Lower lobe of right lung (tissue), 2 donors: ENCODE results near the gene LGALS1. TPM values are rescaled to one million over a fixed set of nuclear protein-coding genes. Genes with fewer than 3 reads are reported as not detected.

Experiments
- ATAC-seq, 2 donors: fragments of 200-7000 bp; cut with Tn5 transposase; one replicate each; pipeline ENCODE4 v1.9.1; 2020 to 2022; ENCODE audit warnings: mild to moderate bottlenecking in 2 of 2, moderate library complexity in 2 of 2
- DNase-seq: peaks from one replicate; pipeline ENCODE4 v3.0.0-alpha.2; 2020
- H3K27ac ChIP-seq: fragments of 200-600 bp; one replicate; pipeline ENCODE4 v1.8.0; 2022
- H3K27me3 ChIP-seq: fragments of 200-600 bp; one replicate; pipeline ENCODE4 v1.8.0; 2022; ENCODE audit warnings: low read depth
- H3K36me3 ChIP-seq: fragments of 200-600 bp; one replicate; pipeline ENCODE4 v1.8.0; 2022; ENCODE audit warnings: mild to moderate bottlenecking
- H3K4me1 ChIP-seq: fragments of 200-600 bp; one replicate; pipeline ENCODE4 v1.8.0; 2022
- H3K4me3 ChIP-seq: fragments of 200-600 bp; one replicate; pipeline ENCODE4 v1.8.0; 2022; ENCODE audit warnings: mild to moderate bottlenecking
- H3K9me3 ChIP-seq: fragments of 200-600 bp; one replicate; pipeline ENCODE4 v1.8.0; 2022
- intact Hi-C: fragments of 100-400 bp; cut with DNase I; formaldehyde crosslinking; loops from one replicate; pipeline ENCODE4 v1.11.0; 2022
- total RNA-seq: library from RNA; stranded (reverse); fragmentation: NEBNext Ultra II Directional; extraction: Animal tissue kit (Norgen Biotek cat#: 25700); gene quantifications from one replicate; pipeline ENCODE4 v1.2.1, GENCODE V29; 2021
- TF ChIP-seq, protein P1 (sequence below): fragments of 200-600 bp; IDR thresholded peaks from one replicate; pipeline ENCODE4 v1.8.0; 2022; ENCODE audit warnings: antibody characterized with exemption, mild to moderate bottlenecking
- donor health status: DM: no; HTN: yes; CAD: no; lungs with severe emphysema.

The LGALS1 gene
- total RNA-seq, 1 donor from 2014 or later, result 425 TPM

DNA sequence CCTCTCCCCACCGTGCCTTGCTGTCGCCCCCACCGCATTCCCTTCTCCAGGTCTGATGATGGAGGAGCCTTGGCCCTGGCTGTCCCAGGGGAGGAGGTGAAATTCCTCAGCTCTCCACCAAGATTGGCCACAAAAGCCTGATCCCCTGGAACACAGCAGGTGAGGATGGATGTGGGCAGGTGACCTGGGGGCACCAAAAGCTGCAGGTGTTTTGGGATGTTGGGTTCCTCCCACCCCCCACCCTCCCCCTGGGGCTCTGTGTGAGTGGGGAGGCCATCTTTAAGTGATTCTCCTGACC is 22.1 kb downstream of the LGALS1 start:
- no peak for ATAC-seq
- intact Hi-C loops, result no loop called here
- Histone ChIP-seq H3K36me3 (peaks cover 22% of the 10 kb centered on the region), H3K4me3 (no peak overlapping the region), H3K9me3 (no peaks in the 10 kb centered on the region), H3K27ac (no peak overlapping the region), H3K4me1 (peaks cover 19% of the 10 kb centered on the region), H3K27me3 (no peaks in the 10 kb centered on the region)
- no peak for DNase-seq
- TF ChIP-seq, protein P1, sequence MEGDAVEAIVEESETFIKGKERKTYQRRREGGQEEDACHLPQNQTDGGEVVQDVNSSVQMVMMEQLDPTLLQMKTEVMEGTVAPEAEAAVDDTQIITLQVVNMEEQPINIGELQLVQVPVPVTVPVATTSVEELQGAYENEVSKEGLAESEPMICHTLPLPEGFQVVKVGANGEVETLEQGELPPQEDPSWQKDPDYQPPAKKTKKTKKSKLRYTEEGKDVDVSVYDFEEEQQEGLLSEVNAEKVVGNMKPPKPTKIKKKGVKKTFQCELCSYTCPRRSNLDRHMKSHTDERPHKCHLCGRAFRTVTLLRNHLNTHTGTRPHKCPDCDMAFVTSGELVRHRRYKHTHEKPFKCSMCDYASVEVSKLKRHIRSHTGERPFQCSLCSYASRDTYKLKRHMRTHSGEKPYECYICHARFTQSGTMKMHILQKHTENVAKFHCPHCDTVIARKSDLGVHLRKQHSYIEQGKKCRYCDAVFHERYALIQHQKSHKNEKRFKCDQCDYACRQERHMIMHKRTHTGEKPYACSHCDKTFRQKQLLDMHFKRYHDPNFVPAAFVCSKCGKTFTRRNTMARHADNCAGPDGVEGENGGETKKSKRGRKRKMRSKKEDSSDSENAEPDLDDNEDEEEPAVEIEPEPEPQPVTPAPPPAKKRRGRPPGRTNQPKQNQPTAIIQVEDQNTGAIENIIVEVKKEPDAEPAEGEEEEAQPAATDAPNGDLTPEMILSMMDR, result no peak

DNA sequence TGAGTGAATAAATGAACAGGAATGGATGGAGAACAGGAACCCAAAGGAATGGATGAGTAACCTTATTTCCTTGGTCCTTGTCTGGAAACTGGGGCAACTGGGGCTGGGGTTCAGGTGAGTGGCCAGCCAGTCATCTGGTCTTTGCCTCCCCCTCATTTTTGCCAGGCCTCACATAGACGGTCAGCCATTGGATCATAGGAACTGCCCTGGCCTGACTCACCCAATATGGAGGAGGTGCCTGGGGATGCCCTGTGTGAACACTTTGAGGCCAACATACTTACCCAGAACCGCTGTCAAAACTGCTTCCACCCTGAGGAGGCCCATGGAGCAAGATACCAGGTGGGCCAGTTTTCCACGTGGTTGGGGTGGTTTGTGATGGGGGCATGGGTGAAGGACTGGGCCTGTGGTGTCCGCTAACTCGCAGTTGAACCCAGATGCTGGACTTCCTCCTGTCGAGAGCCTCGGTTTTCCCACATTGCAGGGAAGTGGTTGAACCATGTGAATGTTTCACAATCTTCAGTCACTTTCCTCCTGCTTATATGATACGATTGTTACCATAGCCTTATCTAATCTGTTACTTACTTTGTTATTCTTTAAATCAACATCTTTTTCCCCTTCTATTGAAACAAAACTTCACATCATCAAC is 25.8 kb downstream of the LGALS1 start:
- no peaks in the 10 kb centered on the region for H3K27me3 ChIP-seq
- H3K4me3 ChIP-seq, result no peak overlapping the region
- intact Hi-C loops, result no loop called here
- no peaks in the 10 kb centered on the region for H3K36me3 ChIP-seq
- ATAC-seq (no peak), DNase-seq (no peak)
- H3K9me3 ChIP-seq, result no peaks in the 10 kb centered on the region
- no peak overlapping the region for H3K27ac ChIP-seq
- TF ChIP-seq, protein P1, result no peak
- peaks cover 14% of the 10 kb centered on the region for H3K4me1 ChIP-seq

DNA sequence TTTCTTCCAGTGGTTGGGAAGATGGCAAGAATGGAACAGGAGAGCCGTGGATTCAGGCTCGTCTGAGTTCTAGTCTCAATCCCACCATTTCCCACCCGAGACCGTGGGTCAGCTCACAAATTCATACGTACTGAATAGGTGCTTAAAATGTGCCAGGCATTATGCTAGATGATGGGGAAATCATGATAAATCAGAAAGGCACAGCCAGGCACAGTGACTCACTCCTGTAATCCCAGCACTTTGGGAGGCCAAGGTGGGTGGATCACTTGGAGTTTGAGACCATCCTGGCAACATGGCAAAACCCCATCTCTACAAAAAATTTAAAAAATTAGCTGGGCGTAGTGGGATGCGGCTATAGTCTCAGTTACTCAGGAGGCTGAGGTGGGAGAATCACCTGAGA is 28.5 kb downstream of the LGALS1 start:
- no peak for ATAC-seq
- no peak overlapping the region for H3K27ac ChIP-seq
- no peak overlapping the region for H3K4me3 ChIP-seq
- no peaks in the 10 kb centered on the region for H3K9me3 ChIP-seq
- TF ChIP-seq, protein P1, result no peak
- no peaks in the 10 kb centered on the region for H3K27me3 ChIP-seq
- intact Hi-C loops, result no loop called here
- H3K4me1 ChIP-seq, result peaks cover 9% of the 10 kb centered on the region
- no peak for DNase-seq
- H3K36me3 ChIP-seq, result no peaks in the 10 kb centered on the region

DNA sequence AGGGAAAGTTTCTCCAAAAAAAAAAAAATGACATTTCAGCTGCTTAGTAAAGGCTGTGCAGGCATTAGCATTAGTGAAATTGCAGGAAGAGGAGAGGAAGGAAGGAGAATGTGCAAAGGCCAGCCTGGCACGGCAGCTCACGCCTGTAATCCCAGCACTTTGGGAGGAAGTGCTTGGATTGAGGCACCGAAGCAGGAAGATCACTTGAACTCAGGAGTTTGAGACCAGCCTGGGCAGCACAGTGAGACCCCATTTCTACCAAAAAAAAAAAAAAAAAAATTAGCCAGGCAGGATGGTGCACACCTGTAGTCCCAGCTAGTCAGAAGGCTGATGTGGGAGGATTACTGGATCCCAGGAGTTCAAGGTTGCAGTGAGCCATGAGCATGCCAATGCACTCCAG is 29.2 kb downstream of the LGALS1 start:
- no peaks in the 10 kb centered on the region for H3K27me3 ChIP-seq
- no peak for ATAC-seq

DNA sequence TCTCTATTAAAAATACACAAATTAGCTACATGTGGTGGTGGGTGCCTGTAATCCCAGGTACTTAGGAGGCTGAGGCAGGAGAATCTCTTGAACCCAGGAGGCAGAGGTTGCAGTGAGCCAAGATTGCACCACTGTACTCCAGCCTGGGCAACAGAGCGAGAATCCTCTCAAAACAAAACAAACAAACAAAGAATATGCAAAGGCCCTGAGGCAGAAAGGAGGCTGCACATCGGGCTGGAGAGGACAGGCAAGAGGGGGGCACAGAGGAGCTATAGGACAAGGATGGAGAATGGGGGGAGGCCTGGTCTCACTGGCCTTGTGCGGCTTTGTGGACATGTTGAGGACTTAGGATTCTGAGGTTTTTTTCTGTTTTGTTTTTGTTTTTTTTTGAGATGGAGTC is 29.8 kb downstream of the LGALS1 start:
- Histone ChIP-seq H3K4me3 (no peak overlapping the region), H3K27me3 (no peaks in the 10 kb centered on the region), H3K27ac (no peak overlapping the region), H3K9me3 (no peaks in the 10 kb centered on the region), H3K36me3 (no peaks in the 10 kb centered on the region), H3K4me1 (peaks cover 12% of the 10 kb centered on the region)
- DNase-seq (no peak), ATAC-seq (no peak)
- TF ChIP-seq, protein P1, result no peak
- intact Hi-C loops, result no loop called here

More for the DNA sequence above, 29.2 kb downstream of the LGALS1 start:
- H3K9me3 ChIP-seq, result no peaks in the 10 kb centered on the region
- peaks cover 12% of the 10 kb centered on the region for H3K4me1 ChIP-seq
- DNase-seq, result no peak
- intact Hi-C loops, result no loop called here
- no peaks in the 10 kb centered on the region for H3K36me3 ChIP-seq
- no peak overlapping the region for H3K27ac ChIP-seq
- TF ChIP-seq, protein P1, result no peak
- no peak overlapping the region for H3K4me3 ChIP-seq
